ENCODE measurements around the gene TFF2. TPM values are rescaled to one million over a fixed set of nuclear protein-coding genes. Genes with fewer than 3 reads are reported as not detected.
A peak's percentile ranks its signal among the peaks of the same experiment; 100 is the strongest.

Gene TFF2
- total and polyA plus RNA-seq, 2 of the 4 experiments (the other 2 are of a cell fraction), result not detected

GRCh38 chr21:42304556-42305454 is 46.0 kb downstream of the TFF2 start:
- Histone ChIP-seq H4K20me1 (ENCODE audit: insufficient read depth, low read length) (no peaks in the 10 kb centered on the region), H3K9me3 (ENCODE audit: control insufficient read depth, insufficient read depth, low read length) (no peaks in the 10 kb centered on the region), H3K27me3 (ENCODE audit: control insufficient read depth, insufficient read depth, low read length) (peaks cover 42% of the 10 kb centered on the region), H3K18ac (ENCODE audit: low read depth, low read length) (no peak overlapping the region), H3K56ac (ENCODE audit: extremely low read depth, insufficient read depth, low read length) (no peak overlapping the region), H2BK120ac (ENCODE audit: low read depth, low read length) (no peak overlapping the region), H2BK20ac (ENCODE audit: low read depth, low read length) (no peak overlapping the region), H2BK5ac (ENCODE audit: low read depth, low read length, poor library complexity, severe bottlenecking) (no peak overlapping the region), H4K91ac (ENCODE audit: insufficient read depth, low read depth, low read length) (no peak overlapping the region), H2AK5ac (ENCODE audit: low read depth, low read length) (no peak overlapping the region), H3K36me3 (ENCODE audit: control insufficient read depth, insufficient read depth, low read length) (no peaks in the 10 kb centered on the region), H3K79me1 (ENCODE audit: low read depth in 1 of 2, low read length in 2 of 2) (no peaks in the 10 kb centered on the region), H2AFZ (replicated peaks; ENCODE audit: low read length, poor library complexity) (peak overlapping the region; percentile 39), H4K8ac (ENCODE audit: low read depth in 2 of 2, low read length in 2 of 2) (no peak overlapping the region), H3K9ac (ENCODE audit: low read depth, low read length) (no peak overlapping the region), H3K9me1 (ENCODE audit: insufficient read depth, low read length) (no peaks in the 10 kb centered on the region; the same call in 1 of the 2 replicates), H3K4ac (ENCODE audit: low read depth, low read length) (no peak overlapping the region), H3K4me1 (ENCODE audit: control insufficient read depth, insufficient read depth, low read length) (no peaks in the 10 kb centered on the region; the same call in 1 of the 2 replicates), H3K4me2 (ENCODE audit: low read depth, low read length) (no peak overlapping the region), H3K27ac (ENCODE audit: insufficient read depth, low read length) (no peak overlapping the region), H3K4me3 (ENCODE audit: insufficient read depth, low read depth, low read length) (no peak overlapping the region), H2BK15ac (ENCODE audit: low read depth, low read length) (no peak overlapping the region), H3K14ac (replicated peaks; ENCODE audit: low read depth, low read length) (no peak overlapping the region), H2AK9ac (replicated peaks; ENCODE audit: low read depth, low read length, poor library complexity) (no peak overlapping the region), H3K23ac (ENCODE audit: low read depth, low read length) (no peak overlapping the region), H4K5ac (ENCODE audit: low read depth, low read length) (no peak overlapping the region)
- DNase-seq, result no peak
- CTCF ChIA-PET, result no interaction called here
- dilution Hi-C loops (cut with HindIII; ENCODE audit: low sequenced_read_pairs, unreplicated experiment), result no loop called here
- ATAC-seq (ENCODE audit: low read depth), result no peak
- in situ Hi-C loops (cut with MboI; ENCODE audit: low sequenced_read_pairs), result no loop called here
- 71% methylated on average over 7 of the region's 22 CpGs; no CpG with 5 or more reads in 1 of the 2 experiments for WGBS, 2 experiments (ENCODE audit: extremely low coverage in 2 of 2, insufficient read length in 1 of 2)
- intact Hi-C loops (cut with micrococcal nuclease), result no loop called here
- no peak for TF ChIP-seq POLR2A (IDR thresholded peaks at IDR 0.05; ENCODE audit: low read depth, low read length)
- TF ChIP-seq NFE2L2 (IDR thresholded peaks at IDR 0.05; ENCODE audit: low read depth, low read length), result no peak
- TF ChIP-seq SMC3 (IDR thresholded peaks at IDR 0.05; ENCODE audit: low read depth, low read length), result no peak
- no peak for TF ChIP-seq CEBPB (IDR thresholded peaks at IDR 0.05; ENCODE audit: low read depth, low read length)
- TF ChIP-seq CHD1 (IDR thresholded peaks at IDR 0.05; ENCODE audit: low read depth, low read length), result no peak
- TF ChIP-seq CTCF (conservative IDR thresholded peaks at IDR 0.05; ENCODE audit: low read depth, low read length), result no peak
- no peak for TF ChIP-seq RCOR1 (IDR thresholded peaks at IDR 0.05; ENCODE audit: insufficient replicate concordance, low read length)
- TF ChIP-seq ELK1 (IDR thresholded peaks at IDR 0.05; ENCODE audit: borderline replicate concordance, low read depth, low read length), result no peak
- BruUV-seq (replicated peaks), result no TSS peak
- POLR2A ChIA-PET (ENCODE audit: unreplicated experiment), result no interaction called here
